Karpas-422 (cell line): Measurements from ENCODE around the gene SLC4A1. TPM values are rescaled to one million over a fixed set of nuclear protein-coding genes. Genes with fewer than 3 reads are reported as not detected.

ENCODE experiments used
- DNase-seq: peaks from one replicate; pipeline ENCODE4 v3.0.0-alpha.2; 2015
- H2AFZ ChIP-seq: fragments of 200-600 bp; sonication (generic); 2 replicates; pipeline ENCODE4 v1.6.1; 2014; ENCODE audit warnings: antibody characterized with exemption, low read length, mixed read lengths
- H3K27ac ChIP-seq: fragments of 200-600 bp; sonication (generic); 2 replicates; pipeline ENCODE4 v1.5.1; 2014; ENCODE audit warnings: mild to moderate bottlenecking, low read length, moderate library complexity
- H3K27me3 ChIP-seq: fragments of 200-600 bp; sonication (generic); 2 replicates; pipeline ENCODE4 v1.6.1; 2014; ENCODE audit warnings: low read length, mixed read lengths
- H3K36me3 ChIP-seq: fragments of 200-600 bp; sonication (generic); 2 replicates; pipeline ENCODE4 v1.6.1; 2014; ENCODE audit warnings: low read length, mixed read lengths; ENCODE audit not compliant: insufficient read depth
- H3K4me1 ChIP-seq: fragments of 200-600 bp; sonication (generic); 2 replicates; pipeline ENCODE4 v1.6.1; 2014; ENCODE audit warnings: mild to moderate bottlenecking, low read length, mixed read lengths
- H3K4me2 ChIP-seq: fragments of 200-600 bp; sonication (generic); 2 replicates; pipeline ENCODE4 v1.6.1; 2014; ENCODE audit warnings: low read length, low read depth, mild to moderate bottlenecking; ENCODE audit not compliant: poor library complexity, severe bottlenecking
- H3K4me3 ChIP-seq: fragments of 200-600 bp; sonication (generic); 2 replicates; pipeline ENCODE4 v1.5.1; 2014; ENCODE audit warnings: mild to moderate bottlenecking, antibody characterized with exemption, low read length, mixed read lengths
- H3K79me2 ChIP-seq: fragments of 200-600 bp; sonication (generic); 2 replicates; pipeline ENCODE4 v1.6.1; 2014; ENCODE audit warnings: mild to moderate bottlenecking, low read length, mixed read lengths
- H3K9ac ChIP-seq: fragments of 200-600 bp; sonication (generic); 2 replicates; pipeline ENCODE4 v1.6.0; 2014; ENCODE audit warnings: low read length
- H3K9me2 ChIP-seq: fragments of 200-600 bp; sonication (generic), shearing (Covaris generic); replicated peaks from 2 replicates; pipeline ENCODE4 v1.6.0; 2014; ENCODE audit warnings: mild to moderate bottlenecking, low read length, moderate library complexity; ENCODE audit not compliant: insufficient read depth
- H3K9me3 ChIP-seq: fragments of 300-700, 200-600 bp; sonication (generic); 2 replicates; pipeline ENCODE4 v1.6.1; 2014; ENCODE audit warnings: low read length, mixed read lengths
- H4K20me1 ChIP-seq: fragments of 200-600 bp; sonication (generic); 2 replicates; pipeline ENCODE4 v1.6.1; 2014; ENCODE audit warnings: mild to moderate bottlenecking, antibody characterized with exemption, low read length, low read depth; ENCODE audit not compliant: insufficient read depth
- total RNA-seq: library from RNA; depleted of rRNA; stranded (reverse); fragments of >200 nt; shearing (Covaris generic); gene quantifications from 2 replicates; pipeline ENCODE4 v1.2.3, GENCODE V29; 2014; ENCODE audit warnings: low replicate concordance

SLC4A1 gene
- total RNA-seq, 1 experiment from 2014 or later = 0.19 TPM

- H3K4me3 ChIP-seq = no peak overlapping the region
- H3K4me1 ChIP-seq = no peaks in the 10 kb centered on the region
- no peaks in the 10 kb centered on the region for H3K27me3 ChIP-seq
- no peak overlapping the region for H3K27ac ChIP-seq
- H3K36me3 ChIP-seq = no peaks in the 10 kb centered on the region
- H3K9me3 ChIP-seq = no peaks in the 10 kb centered on the region
- no peaks in the 10 kb centered on the region for H3K9me2 ChIP-seq
- H3K79me2 ChIP-seq = no peaks in the 10 kb centered on the region
- no peak overlapping the region for H3K9ac ChIP-seq
- no peak overlapping the region for H2AFZ ChIP-seq
- H4K20me1 ChIP-seq = no peaks in the 10 kb centered on the region
- no peak for DNase-seq
- no peak overlapping the region for H3K4me2 ChIP-seq
Observed at GRCh38 chr17:44268709-44269534, 987 bp upstream of the SLC4A1 start.

DNA sequence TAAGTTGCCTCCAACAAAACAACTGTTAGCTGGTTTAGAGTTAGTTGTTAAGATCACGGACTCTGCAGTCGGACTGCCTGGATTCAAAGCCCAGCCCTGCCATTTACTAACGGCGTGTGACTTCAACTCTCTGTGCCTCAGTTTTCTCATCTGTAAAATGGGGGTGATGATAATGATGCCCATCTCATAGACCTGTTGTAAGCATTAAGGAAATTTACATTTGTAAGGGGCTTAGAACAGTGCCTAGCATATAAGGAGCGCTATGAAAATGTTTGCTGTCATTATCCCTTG, 825 bp downstream of the SLC4A1 start:
- Histone ChIP-seq H3K27me3 (no peaks in the 10 kb centered on the region), H3K4me1 (no peaks in the 10 kb centered on the region), H4K20me1 (no peaks in the 10 kb centered on the region), H3K4me2 (no peak overlapping the region), H3K9me2 (no peaks in the 10 kb centered on the region), H2AFZ (no peak overlapping the region), H3K27ac (no peak overlapping the region), H3K9ac (no peak overlapping the region), H3K36me3 (no peaks in the 10 kb centered on the region), H3K79me2 (no peaks in the 10 kb centered on the region), H3K4me3 (no peak overlapping the region), H3K9me3 (no peaks in the 10 kb centered on the region)
- DNase-seq = no peak

DNA sequence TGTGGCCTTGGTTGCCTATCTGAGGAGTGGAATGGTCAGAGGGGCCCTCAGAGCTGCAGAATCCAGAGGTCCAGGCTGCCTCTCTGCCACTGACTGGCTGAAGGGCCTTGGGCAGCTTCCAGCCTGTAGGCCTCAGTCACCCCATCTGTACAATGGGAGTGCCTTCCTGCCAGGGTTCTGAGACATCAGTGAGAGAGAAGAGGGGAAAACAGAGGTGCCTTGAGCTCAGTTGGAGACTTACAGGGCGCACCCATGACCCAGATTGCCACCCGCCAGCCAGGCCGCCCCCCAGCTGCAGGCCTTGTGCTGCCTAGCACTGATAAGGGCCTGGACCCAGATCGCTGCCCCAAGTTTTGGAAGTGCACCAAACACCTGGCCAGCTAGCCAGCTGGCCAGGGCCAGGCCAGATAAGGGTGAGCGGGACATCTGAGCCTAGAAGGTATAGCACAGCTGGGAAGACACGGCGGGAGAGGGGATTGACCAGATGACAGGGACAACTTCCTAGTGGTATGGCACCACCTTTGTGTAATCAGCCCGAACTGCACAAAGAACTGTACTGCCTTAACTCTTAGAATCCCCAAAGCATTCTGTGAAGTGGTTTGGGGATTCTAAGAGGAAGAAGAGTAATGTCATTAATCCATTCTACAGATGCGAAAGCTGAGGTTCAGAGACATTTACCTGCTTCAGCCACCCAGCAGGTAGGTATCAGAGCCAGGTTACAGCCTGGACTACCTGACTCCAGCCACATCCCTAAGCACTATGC, 1.4 kb downstream of the SLC4A1 start:
- Histone ChIP-seq H3K36me3 (no peaks in the 10 kb centered on the region), H3K27me3 (no peaks in the 10 kb centered on the region), H3K4me1 (no peaks in the 10 kb centered on the region), H2AFZ (no peak overlapping the region), H3K4me2 (no peak overlapping the region), H3K79me2 (no peaks in the 10 kb centered on the region), H3K27ac (no peak overlapping the region), H3K9me2 (no peaks in the 10 kb centered on the region), H3K9ac (no peak overlapping the region), H4K20me1 (no peaks in the 10 kb centered on the region), H3K9me3 (no peaks in the 10 kb centered on the region), H3K4me3 (no peak overlapping the region)
- DNase-seq = no peak

- DNase-seq = no peak
- Histone ChIP-seq H3K79me2 (no peaks in the 10 kb centered on the region), H3K9ac (no peak overlapping the region), H3K36me3 (no peaks in the 10 kb centered on the region), H3K27me3 (no peaks in the 10 kb centered on the region), H2AFZ (no peak overlapping the region), H3K9me3 (no peaks in the 10 kb centered on the region), H3K9me2 (no peaks in the 10 kb centered on the region), H4K20me1 (no peaks in the 10 kb centered on the region), H3K4me1 (no peaks in the 10 kb centered on the region), H3K4me2 (no peak overlapping the region), H3K4me3 (no peak overlapping the region), H3K27ac (no peak overlapping the region)
Observed at GRCh38 chr17:44263345-44263902, 4.5 kb downstream of the SLC4A1 start.

- no peak for DNase-seq
- H3K4me3 ChIP-seq = no peak overlapping the region
- no peak overlapping the region for H3K27ac ChIP-seq
- H3K9me2 ChIP-seq = no peaks in the 10 kb centered on the region
- no peak overlapping the region for H2AFZ ChIP-seq
- no peaks in the 10 kb centered on the region for H3K9me3 ChIP-seq
- H3K4me2 ChIP-seq = no peak overlapping the region
- no peaks in the 10 kb centered on the region for H3K36me3 ChIP-seq
- no peak overlapping the region for H3K9ac ChIP-seq
- H3K27me3 ChIP-seq = no peaks in the 10 kb centered on the region
- H3K79me2 ChIP-seq = no peaks in the 10 kb centered on the region
- H3K4me1 ChIP-seq = no peaks in the 10 kb centered on the region
- no peaks in the 10 kb centered on the region for H4K20me1 ChIP-seq
Observed at GRCh38 chr17:44262654-44263225, 5.2 kb downstream of the SLC4A1 start.

- no peak for DNase-seq
- no peaks in the 10 kb centered on the region for H3K79me2 ChIP-seq
- H2AFZ ChIP-seq = no peak overlapping the region
- no peaks in the 10 kb centered on the region for H3K9me3 ChIP-seq
- no peaks in the 10 kb centered on the region for H3K36me3 ChIP-seq
- no peaks in the 10 kb centered on the region for H3K27me3 ChIP-seq
- H3K4me2 ChIP-seq = no peak overlapping the region
- H4K20me1 ChIP-seq = no peaks in the 10 kb centered on the region
- no peak overlapping the region for H3K4me3 ChIP-seq
- H3K9ac ChIP-seq = no peak overlapping the region
- H3K9me2 ChIP-seq = no peaks in the 10 kb centered on the region
- no peaks in the 10 kb centered on the region for H3K4me1 ChIP-seq
- H3K27ac ChIP-seq = no peak overlapping the region
Observed at GRCh38 chr17:44260296-44260695, 7.6 kb downstream of the SLC4A1 start.

DNA sequence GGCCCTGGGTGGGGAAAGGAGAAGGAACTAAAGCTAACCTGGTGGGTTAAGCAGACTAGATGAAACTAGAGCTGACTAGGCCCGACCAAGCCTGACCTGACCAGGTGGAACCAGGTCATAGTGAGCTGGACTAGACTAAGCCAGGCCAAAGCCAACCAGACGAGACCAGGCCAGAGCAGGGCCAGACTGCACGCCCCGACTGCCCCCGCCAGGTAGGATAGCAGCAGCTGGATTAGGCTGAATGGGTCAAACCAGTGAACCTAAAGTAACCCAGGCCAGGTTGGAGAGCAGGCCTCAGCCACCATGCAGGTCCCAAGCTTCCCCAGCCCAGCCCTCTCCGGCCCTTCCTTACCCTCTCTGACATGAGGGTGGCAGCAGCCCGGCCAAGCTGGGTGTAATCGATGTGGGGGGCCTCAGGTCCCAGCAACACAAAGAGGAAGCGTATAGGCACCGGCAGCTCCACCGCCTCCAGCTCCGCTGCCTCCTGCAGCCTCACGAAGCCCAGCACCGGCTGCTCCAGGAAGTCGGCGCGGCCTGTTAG, 9.1 kb downstream of the SLC4A1 start:
- no peaks in the 10 kb centered on the region for H3K4me1 ChIP-seq

More for the DNA sequence above, 9.1 kb downstream of the SLC4A1 start:
- Histone ChIP-seq H3K9me3 (no peaks in the 10 kb centered on the region), H2AFZ (no peak overlapping the region), H3K27me3 (no peaks in the 10 kb centered on the region), H3K4me3 (no peak overlapping the region), H3K4me2 (no peak overlapping the region), H4K20me1 (no peaks in the 10 kb centered on the region), H3K79me2 (no peaks in the 10 kb centered on the region), H3K36me3 (no peaks in the 10 kb centered on the region), H3K9me2 (no peaks in the 10 kb centered on the region), H3K9ac (no peak overlapping the region), H3K27ac (no peak overlapping the region)
- DNase-seq = no peak
